Fibroblast of villous mesenchyme (primary cell): ENCODE results near the gene KIRREL2. TPM values are rescaled to one million over a fixed set of nuclear protein-coding genes. Genes with fewer than 3 reads are reported as not detected.
"Not testable (repeated sequence)": the region's sequence is repeated elsewhere in the genome, so short reads cannot be mapped to it uniquely, and the experiment has no call there.

Experiments used
- DNase-seq: peaks from one replicate; pipeline ENCODE4 v3.0.0-alpha.2; 2010; ENCODE audit warnings: low read depth
- H3K4me3 ChIP-seq: 2 replicates; pipeline ENCODE4 v1.5.1; 2011; ENCODE audit warnings: low read depth, mild to moderate bottlenecking, low read length
- total RNA-seq: library from RNA; depleted of rRNA; stranded (reverse); fragments of >200 nt; gene quantifications from 2 replicates; pipeline ENCODE4 v1.2.3, GENCODE V29; 2012
- TF ChIP-seq, protein P1 (sequence below): IDR thresholded peaks from 2 replicates; pipeline ENCODE4 v1.5.1; 2012; ENCODE audit warnings: low read depth, mild to moderate bottlenecking, low read length; ENCODE audit not compliant: insufficient read depth

The KIRREL2 gene
- total RNA-seq, 1 donor: under 0.01 TPM

DNA sequence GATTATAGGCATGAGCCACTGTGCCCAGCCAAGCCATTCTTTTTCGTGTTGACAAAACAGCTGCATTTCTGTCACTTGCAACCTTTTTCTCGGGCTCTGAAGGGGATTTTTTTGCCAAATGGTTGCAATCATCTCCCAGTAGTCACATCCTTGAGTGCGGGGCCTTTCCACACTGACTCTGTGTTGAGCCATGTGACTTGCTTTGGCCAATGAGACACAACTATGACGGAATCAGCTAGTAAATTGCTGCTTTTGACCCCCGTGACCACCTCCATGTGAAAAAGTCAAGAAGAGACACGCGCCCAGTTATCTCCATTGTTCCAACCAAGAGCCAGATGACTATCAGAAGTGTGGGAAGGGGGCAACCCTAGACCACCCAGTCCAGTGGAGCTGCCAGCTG is 22.7 kb upstream of the KIRREL2 start:
- TF ChIP-seq, protein P1, sequence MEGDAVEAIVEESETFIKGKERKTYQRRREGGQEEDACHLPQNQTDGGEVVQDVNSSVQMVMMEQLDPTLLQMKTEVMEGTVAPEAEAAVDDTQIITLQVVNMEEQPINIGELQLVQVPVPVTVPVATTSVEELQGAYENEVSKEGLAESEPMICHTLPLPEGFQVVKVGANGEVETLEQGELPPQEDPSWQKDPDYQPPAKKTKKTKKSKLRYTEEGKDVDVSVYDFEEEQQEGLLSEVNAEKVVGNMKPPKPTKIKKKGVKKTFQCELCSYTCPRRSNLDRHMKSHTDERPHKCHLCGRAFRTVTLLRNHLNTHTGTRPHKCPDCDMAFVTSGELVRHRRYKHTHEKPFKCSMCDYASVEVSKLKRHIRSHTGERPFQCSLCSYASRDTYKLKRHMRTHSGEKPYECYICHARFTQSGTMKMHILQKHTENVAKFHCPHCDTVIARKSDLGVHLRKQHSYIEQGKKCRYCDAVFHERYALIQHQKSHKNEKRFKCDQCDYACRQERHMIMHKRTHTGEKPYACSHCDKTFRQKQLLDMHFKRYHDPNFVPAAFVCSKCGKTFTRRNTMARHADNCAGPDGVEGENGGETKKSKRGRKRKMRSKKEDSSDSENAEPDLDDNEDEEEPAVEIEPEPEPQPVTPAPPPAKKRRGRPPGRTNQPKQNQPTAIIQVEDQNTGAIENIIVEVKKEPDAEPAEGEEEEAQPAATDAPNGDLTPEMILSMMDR: no peak
- no peak for DNase-seq
- H3K4me3 ChIP-seq: no peak overlapping the region

DNA sequence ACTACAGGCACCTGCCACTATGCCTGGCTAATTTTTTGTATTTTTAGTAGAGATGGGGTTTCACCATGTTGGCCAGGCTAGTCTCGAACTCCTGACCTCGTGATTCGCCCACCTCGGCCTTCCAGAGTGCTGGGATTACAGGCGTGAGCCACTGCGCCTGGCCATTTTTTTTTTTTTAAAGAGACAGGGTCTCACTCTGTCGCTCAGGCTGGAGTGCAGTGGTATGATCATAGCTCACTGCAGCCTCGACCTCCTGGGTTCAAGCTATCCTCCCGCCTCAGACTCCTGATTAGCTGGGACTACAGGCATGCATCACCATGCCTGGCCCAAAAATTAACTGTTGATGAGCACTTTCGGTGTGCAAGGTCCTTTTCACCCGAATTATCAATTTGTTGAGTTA is 20.6 kb upstream of the KIRREL2 start:
- not testable (repeated sequence) for DNase-seq, H3K4me3 ChIP-seq

DNA sequence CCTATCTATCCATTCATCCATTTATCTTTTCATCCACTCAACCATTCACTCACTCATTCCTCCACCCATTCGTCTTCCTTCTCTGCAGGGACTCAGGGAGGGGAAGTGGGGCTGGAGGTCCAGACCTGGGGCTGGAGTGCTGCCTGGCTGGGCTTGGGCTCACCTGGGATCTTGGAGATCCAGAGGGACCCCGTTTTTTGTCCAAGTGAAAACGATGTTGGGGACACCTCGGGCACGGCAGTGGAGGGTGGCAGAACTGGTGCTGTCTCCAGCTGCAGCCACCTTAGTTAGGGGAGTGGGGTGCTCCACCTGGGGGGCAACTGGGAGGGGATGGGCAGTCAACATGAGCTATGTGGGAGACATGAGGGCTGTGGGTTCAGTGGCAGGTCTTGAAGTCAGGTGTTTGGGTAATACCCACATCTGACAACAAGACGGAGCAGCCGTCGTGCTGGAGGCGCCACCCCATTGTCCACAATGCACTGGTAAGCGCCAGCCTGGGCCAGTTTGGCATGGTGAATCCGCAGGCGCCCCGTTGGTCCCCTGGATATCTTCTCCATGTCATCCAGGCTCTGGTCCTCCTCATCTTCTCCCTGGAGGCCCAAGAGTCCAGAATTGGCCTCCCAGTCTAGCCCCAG is 14.6 kb upstream of the KIRREL2 start:
- no peak for DNase-seq
- TF ChIP-seq, protein P1: no peak
- H3K4me3 ChIP-seq: no peak overlapping the region

DNA sequence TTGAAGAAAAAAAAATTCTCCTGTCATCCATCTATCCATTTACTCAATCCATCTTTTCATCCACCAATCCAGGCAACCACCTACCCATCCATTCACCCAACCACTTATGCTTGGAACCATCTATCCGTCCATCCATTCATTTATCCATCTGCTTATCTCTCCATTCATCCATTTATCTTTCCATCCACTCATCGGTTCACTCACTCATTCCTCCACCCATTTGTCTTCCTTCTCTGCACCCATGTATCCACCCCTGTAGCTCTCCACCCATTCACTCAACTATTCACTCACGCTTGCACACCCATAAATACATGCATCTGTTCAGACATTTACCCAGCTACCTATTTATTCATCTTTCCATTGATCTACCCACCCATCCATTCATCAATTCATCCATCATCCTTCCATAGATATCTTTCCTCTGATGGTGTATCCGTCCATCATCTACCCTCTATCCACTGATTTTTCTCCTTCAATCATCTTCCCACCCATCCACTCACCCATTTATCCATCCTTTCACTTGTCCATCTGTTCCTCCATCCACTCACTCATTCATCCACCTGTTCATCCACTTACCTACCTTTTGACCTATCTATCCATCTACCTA is 13.9 kb upstream of the KIRREL2 start:
- no peak overlapping the region for H3K4me3 ChIP-seq
- TF ChIP-seq, protein P1: no peak
- DNase-seq: no peak

DNA sequence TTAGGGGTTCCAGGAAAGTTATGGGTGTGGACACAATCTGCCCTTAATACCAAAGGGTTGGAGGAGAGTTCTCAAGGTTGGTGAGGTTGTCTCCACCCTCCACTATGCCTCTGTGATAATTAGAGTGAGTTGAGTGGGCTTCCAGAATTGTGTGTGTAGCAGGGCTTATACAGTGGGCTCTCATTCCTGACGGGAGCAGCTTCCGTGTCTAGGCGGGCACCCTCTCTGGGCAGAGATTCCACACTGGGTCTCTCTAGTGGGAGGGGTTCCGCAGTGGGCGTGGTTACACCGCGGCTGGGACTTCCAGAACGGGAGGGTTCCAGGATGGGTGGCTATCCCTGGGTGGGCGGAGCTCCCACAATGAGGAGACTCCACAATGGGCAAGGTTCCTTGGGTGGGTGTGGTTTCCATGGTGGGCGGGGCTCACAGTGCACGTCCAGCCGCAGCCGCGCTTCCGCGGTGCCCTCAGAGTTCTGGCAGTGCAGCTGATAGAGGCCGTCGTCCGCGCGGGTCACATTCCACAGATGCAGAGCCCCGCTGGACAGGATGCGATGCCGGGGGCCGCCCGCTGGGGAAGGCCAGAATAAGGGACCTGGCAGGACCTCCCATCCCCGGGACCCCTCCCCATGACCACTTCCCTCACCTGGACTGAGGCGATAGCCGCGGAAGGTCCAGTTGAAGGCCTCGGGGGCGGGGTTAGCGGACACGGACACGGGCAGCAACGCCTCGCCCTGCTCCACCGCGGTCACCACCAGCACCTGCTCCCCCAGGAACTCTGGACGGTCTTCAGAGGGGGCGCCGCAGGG is 12.8 kb upstream of the KIRREL2 start:
- no peak for DNase-seq
- TF ChIP-seq, protein P1: no peak
- H3K4me3 ChIP-seq: no peak overlapping the region

DNA sequence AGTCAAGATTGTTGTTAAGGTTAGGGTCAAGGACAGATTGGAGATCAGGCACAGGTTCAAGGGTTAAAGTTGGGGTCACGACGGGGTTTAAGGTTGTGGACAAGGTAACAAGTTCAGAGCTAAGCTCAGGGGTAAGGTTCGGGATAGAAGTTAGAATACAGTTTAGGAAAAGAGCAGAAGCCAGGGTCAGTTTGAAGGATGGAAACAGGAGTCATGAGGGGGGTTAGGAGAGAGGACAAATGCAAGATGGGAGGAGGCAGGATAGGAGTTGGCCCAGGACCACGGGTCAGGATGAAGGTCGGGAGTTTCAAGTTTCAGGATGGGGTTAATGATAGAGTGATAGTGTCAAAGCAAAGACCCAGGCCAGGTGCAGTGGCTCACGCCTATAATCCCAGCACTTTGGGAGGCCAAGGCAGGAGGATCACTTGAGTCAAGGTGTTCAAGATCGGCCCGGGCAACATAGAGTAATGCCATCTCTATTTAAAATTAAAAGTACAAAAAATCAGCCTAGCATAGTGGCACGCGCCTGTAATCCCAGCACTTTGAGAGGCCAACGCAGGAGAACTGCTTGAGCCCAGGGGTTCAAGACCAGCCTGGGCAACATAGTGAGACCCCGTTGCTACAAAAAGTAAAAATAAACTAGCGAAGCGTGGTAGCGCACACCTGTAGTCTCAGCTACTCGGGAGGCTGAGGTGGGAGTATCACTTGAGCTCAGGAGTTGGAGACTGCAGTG is 12.1 kb upstream of the KIRREL2 start:
- TF ChIP-seq, protein P1: no peak
- no peak for DNase-seq
- no peak overlapping the region for H3K4me3 ChIP-seq
